H9 (cell line): Measurements from ENCODE around the gene MPZL3. TPM values are rescaled to one million over a fixed set of nuclear protein-coding genes. Genes with fewer than 3 reads are reported as not detected.

ENCODE experiments used
- DNase-seq: peaks from one replicate; pipeline ENCODE4 v3.0.0-alpha.2; 2017
- H2AFZ ChIP-seq: one replicate; pipeline ENCODE4 v1.6.1; 2013; ENCODE audit warnings: mild to moderate bottlenecking, low read length, control low read depth, moderate library complexity
- H2AK5ac ChIP-seq: 2 replicates; pipeline ENCODE4 v1.6.1; 2013; ENCODE audit warnings: low read length, control low read depth, mixed read lengths; ENCODE audit not compliant: insufficient read length
- H2BK120ac ChIP-seq: one replicate; pipeline ENCODE4 v1.6.1; 2013; ENCODE audit warnings: low read depth, mild to moderate bottlenecking, low read length, control low read depth, inconsistent platforms; ENCODE audit not compliant: poor library complexity, severe bottlenecking
- H2BK12ac ChIP-seq: 2 replicates; pipeline ENCODE4 v1.6.1; 2013; ENCODE audit warnings: low read length, control low read depth, mixed read lengths, low read depth; ENCODE audit not compliant: insufficient read length
- H2BK15ac ChIP-seq: 2 replicates; pipeline ENCODE4 v1.6.1; 2013; ENCODE audit warnings: low read depth, low read length, control low read depth
- H2BK20ac ChIP-seq: one replicate; pipeline ENCODE4 v1.6.1; 2013; ENCODE audit warnings: low read depth, mild to moderate bottlenecking, low read length, control low read depth, inconsistent platforms; ENCODE audit not compliant: poor library complexity, severe bottlenecking
- H2BK5ac ChIP-seq: 2 replicates; pipeline ENCODE4 v1.6.1; 2013; ENCODE audit warnings: low read length, control low read depth, mixed read lengths; ENCODE audit not compliant: insufficient read length
- H3K14ac ChIP-seq: 2 replicates; pipeline ENCODE4 v1.6.1; 2013; ENCODE audit warnings: low read length, control low read depth; ENCODE audit not compliant: insufficient read depth
- H3K18ac ChIP-seq: 2 replicates; pipeline ENCODE4 v1.6.1; 2013; ENCODE audit warnings: low read depth, mild to moderate bottlenecking, mixed read lengths, low read length, control low read depth; ENCODE audit not compliant: insufficient read length
- H3K23ac ChIP-seq: 2 replicates; pipeline ENCODE4 v1.6.1; 2013; ENCODE audit warnings: low read length, control low read depth, mixed read lengths, low read depth; ENCODE audit not compliant: insufficient read length
- H3K23me2 ChIP-seq: 2 replicates; pipeline ENCODE4 v1.6.1; 2013; ENCODE audit warnings: low read depth, mild to moderate bottlenecking, mixed read lengths, low read length, control low read depth; ENCODE audit not compliant: insufficient read length, poor library complexity, severe bottlenecking
- H3K27ac ChIP-seq: 2 replicates; pipeline ENCODE4 v1.5.1; 2013; ENCODE audit warnings: low read length, control low read depth, mixed read lengths, low read depth; ENCODE audit not compliant: insufficient read length
- H3K27me3 ChIP-seq: 2 replicates; pipeline ENCODE4 v1.6.1; 2013; ENCODE audit warnings: low read length, control low read depth, inconsistent platforms; ENCODE audit not compliant: insufficient read depth
- H3K4ac ChIP-seq: 2 replicates; pipeline ENCODE4 v1.6.1; 2013; ENCODE audit warnings: low read depth, mild to moderate bottlenecking, control low read depth, inconsistent platforms, low read length, moderate library complexity
- H3K4me1 ChIP-seq: 2 replicates; pipeline ENCODE4 v1.6.1; 2013; ENCODE audit warnings: low read length, control low read depth, inconsistent platforms; ENCODE audit not compliant: insufficient read depth
- H3K4me2 ChIP-seq: 2 replicates; pipeline ENCODE4 v1.6.1; 2013; ENCODE audit warnings: low read length, control low read depth, mixed read lengths; ENCODE audit not compliant: insufficient read length, insufficient read depth
- H3K56ac ChIP-seq: 2 replicates; pipeline ENCODE4 v1.6.1; 2013; ENCODE audit warnings: low read depth, mild to moderate bottlenecking, mixed read lengths, low read length, control low read depth; ENCODE audit not compliant: insufficient read length
- H3K79me1 ChIP-seq: 2 replicates; pipeline ENCODE4 v1.6.1; 2013; ENCODE audit warnings: low read depth, mild to moderate bottlenecking, moderate library complexity, low read length, control low read depth, inconsistent platforms; ENCODE audit not compliant: insufficient read depth, poor library complexity, severe bottlenecking
- H3K79me2 ChIP-seq: 2 replicates; pipeline ENCODE4 v1.6.1; 2013; ENCODE audit warnings: low read length, control low read depth, inconsistent platforms; ENCODE audit not compliant: insufficient read depth
- H3K9ac ChIP-seq: 2 replicates; pipeline ENCODE4 v1.6.1; 2013; ENCODE audit warnings: low read length, control low read depth, mixed read lengths; ENCODE audit not compliant: insufficient read length; ENCODE audit errors: extremely low read depth
- H3K9me3 ChIP-seq: one replicate; pipeline ENCODE4 v1.6.1; 2013; ENCODE audit warnings: low read depth, low read length, inconsistent platforms; ENCODE audit not compliant: control insufficient read depth
- H3T11ph ChIP-seq: one replicate; pipeline ENCODE4 v1.6.1; 2013; ENCODE audit warnings: mild to moderate bottlenecking, low read length, control low read depth, inconsistent platforms
- H4K20me1 ChIP-seq: one replicate; pipeline ENCODE4 v1.6.1; 2013; ENCODE audit not compliant: control insufficient read depth, insufficient read length, insufficient read depth
- H4K5ac ChIP-seq: 2 replicates; pipeline ENCODE4 v1.6.1; 2013; ENCODE audit warnings: low read depth, mild to moderate bottlenecking, mixed read lengths, low read length, control low read depth; ENCODE audit not compliant: insufficient read length
- H4K8ac ChIP-seq: replicated peaks from 2 replicates; pipeline ENCODE4 v1.6.1; 2013; ENCODE audit warnings: low read length, control low read depth, mixed read lengths, low read depth; ENCODE audit not compliant: insufficient read length
- H4K91ac ChIP-seq: 2 replicates; pipeline ENCODE4 v1.6.1; 2013; ENCODE audit warnings: low read depth, mild to moderate bottlenecking, moderate library complexity, mixed read lengths, low read length, control low read depth; ENCODE audit not compliant: insufficient read length
- H3K27ac Mint-ChIP-seq, 3 experiments: 2 replicates in 2 of 3; 3 replicates in 1 of 3; pipeline ENCODE4 v1.8.0; 2020 to 2021; ENCODE audit warnings: mixed read lengths in 3 of 3, mild to moderate bottlenecking in 1 of 3, moderate library complexity in 1 of 3
- H3K27me3 Mint-ChIP-seq: 2 replicates; pipeline ENCODE4 v1.8.0; 2021; ENCODE audit warnings: low read depth, mild to moderate bottlenecking, moderate library complexity, mixed read lengths
- H3K36me3 Mint-ChIP-seq, 3 experiments: 2 replicates in 2 of 3; 3 replicates in 1 of 3; pipeline ENCODE4 v1.8.0; 2020 to 2021; ENCODE audit warnings: low read depth in 3 of 3, mixed read lengths in 3 of 3; ENCODE audit not compliant: insufficient read depth in 1 of 3
- H3K4me1 Mint-ChIP-seq, 2 experiments: 2 replicates each; pipeline ENCODE4 v1.8.0; 2020; ENCODE audit warnings: mixed read lengths in 2 of 2
- H3K4me3 Mint-ChIP-seq, 2 experiments: 2 replicates in 1 of 2; 3 replicates in 1 of 2; pipeline ENCODE4 v1.8.0; 2020 to 2021; ENCODE audit warnings: mild to moderate bottlenecking in 2 of 2, mixed read lengths in 2 of 2, moderate library complexity in 1 of 2
- H3K9me3 Mint-ChIP-seq, 2 experiments: 2 replicates in 1 of 2; 3 replicates in 1 of 2; pipeline ENCODE4 v1.8.0; 2020; ENCODE audit warnings: mild to moderate bottlenecking in 2 of 2, mixed read lengths in 2 of 2, moderate library complexity in 1 of 2
- CTCF ChIP-seq: fragments of 200-600 bp; sonication (generic); conservative IDR thresholded peaks from 3 replicates; pipeline ENCODE4 v1.8.0; 2021; ENCODE audit warnings: antibody characterized with exemption, mild to moderate bottlenecking
- WGBS: extraction: QIAGEN DNeasy Blood & Tissue Kit; methylation state at CpG from one replicate; pipeline ENCODE4 v1.1.7; 2013; ENCODE audit warnings: missing lambda C conversion rate, low lambda C conversion rate, mixed read lengths; ENCODE audit not compliant: insufficient read length; ENCODE audit errors: extremely low coverage; 5-methylcytosine and 5-hydroxymethylcytosine counted together
- total RNA-seq: library from RNA; stranded (reverse); gene quantifications from 2 replicates; pipeline ENCODE4 v1.2.1, GENCODE V29; 2021

The MPZL3 gene
- total RNA-seq, 1 experiment from 2014 or later, result 2.6 TPM

DNA sequence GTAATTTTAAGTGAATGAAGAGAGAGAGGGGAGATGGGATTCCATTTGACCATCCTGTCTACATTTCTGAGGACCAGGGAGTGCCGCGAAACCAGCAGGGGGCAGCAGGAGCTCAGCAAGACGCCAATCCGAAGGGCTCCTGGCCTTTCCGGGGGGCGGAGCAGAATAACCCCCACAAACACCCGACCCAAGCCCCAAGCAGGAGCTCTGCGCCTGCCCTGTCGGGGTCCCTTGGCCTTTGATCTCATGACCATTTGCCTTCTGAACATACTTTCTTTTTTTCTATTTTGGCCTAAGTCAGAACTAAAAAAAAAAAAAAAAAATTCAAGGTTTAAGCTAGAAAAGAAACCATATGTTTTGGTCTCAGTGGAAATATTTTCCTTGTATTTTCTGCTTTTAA, 53.8 kb downstream of the MPZL3 start:
- H3K4me1 Mint-ChIP-seq, result peaks cover 38 to 39% of the 10 kb centered on the region in 2 experiments
- no peaks in the 10 kb centered on the region for H3K23me2 ChIP-seq
- peaks cover 10% of the 10 kb centered on the region for H3K27me3 Mint-ChIP-seq
- no peak overlapping the region for H2BK15ac ChIP-seq
- no peak overlapping the region for H2BK5ac ChIP-seq
- H2BK120ac ChIP-seq, result no peak overlapping the region
- H3K23ac ChIP-seq, result no peak overlapping the region
- peak; percentile 83 for TF ChIP-seq CTCF
- no peaks in the 10 kb centered on the region for H3K36me3 Mint-ChIP-seq
- no peaks in the 10 kb centered on the region for H3K9me3 ChIP-seq
- H3K27me3 ChIP-seq, result no peaks in the 10 kb centered on the region
- no peaks in the 10 kb centered on the region for H4K20me1 ChIP-seq
- H3K18ac ChIP-seq, result no peak overlapping the region
- no peaks in the 10 kb centered on the region for H3K4me1 ChIP-seq
- H2AFZ ChIP-seq, result peak overlapping the region; percentile 83
- no CpG with 5 or more reads among the region's 9 CpGs for WGBS
- DNase-seq, result peak; percentile 77
- no peak overlapping the region for H3K27ac ChIP-seq
- no peaks in the 10 kb centered on the region for H3K79me2 ChIP-seq
- H3T11ph ChIP-seq, result no peak overlapping the region
- H3K4ac ChIP-seq, result no peak overlapping the region
- no peak overlapping the region for H3K14ac ChIP-seq
- no peak overlapping the region for H2BK20ac ChIP-seq
- H3K9ac ChIP-seq, result no peak overlapping the region
- H3K9me3 Mint-ChIP-seq, result no peaks in the 10 kb centered on the region; a peak in 1 of 5 replicates
- H2AK5ac ChIP-seq, result no peak overlapping the region
- no peak overlapping the region for H4K5ac ChIP-seq
- H4K8ac ChIP-seq, result no peak overlapping the region
- no peak overlapping the region for H2BK12ac ChIP-seq
- H3K56ac ChIP-seq, result no peak overlapping the region
- no peak overlapping the region for H3K4me2 ChIP-seq
- H4K91ac ChIP-seq, result no peak overlapping the region
- no peaks in the 10 kb centered on the region for H3K79me1 ChIP-seq
- H3K27ac Mint-ChIP-seq, result no peak overlapping the region
- H3K4me3 Mint-ChIP-seq, result no peak overlapping the region
